SK-N-SH (cell line): ENCODE data around the gene TEAD1. TPM values are rescaled to one million over a fixed set of nuclear protein-coding genes. Genes with fewer than 3 reads are reported as not detected.

ENCODE experiments used
- CTCF ChIA-PET: fragments of 300-600, 350-600 bp; formaldehyde crosslinking; extraction: SDS; loops from one replicate; lab custom pipeline; 2021; lab: Yijun Ruan, JAX
- POLR2A ChIA-PET: fragments of 350-600 bp; sonication (Branson Sonifier 250); formaldehyde crosslinking; extraction: SDS; loops from one replicate; lab custom pipeline; 2020; ENCODE audit warnings: antibody characterized with exemption, inconsistent platforms; lab: Yijun Ruan, JAX
- DNase-seq: peaks from one replicate; pipeline ENCODE4 v3.0.0; 2012
- H2AFZ ChIP-seq: fragments of 200-600 bp; sonication (generic); 2 replicates; pipeline ENCODE4 v1.8.1; 2016; ENCODE audit warnings: antibody characterized with exemption, mild to moderate bottlenecking, low read depth
- H3F3A ChIP-seq: fragments of 200-600 bp; sonication (generic); replicated peaks from 2 replicates; pipeline ENCODE3; 2016; ENCODE audit warnings: antibody characterized with exemption, mild to moderate bottlenecking; ENCODE audit not compliant: insufficient read depth
- H3K27ac ChIP-seq, 2 experiments: fragments of 200-500 bp in 1 of 2; fragments of 200-600 bp in 1 of 2; sonication (Bioruptor generic) in 1 of 2; sonication (generic), shearing (Covaris generic) in 1 of 2; 2 replicates each; pipeline versions ENCODE4 v1.5.1 to v1.6.1; 2014 to 2016; ENCODE audit warnings: low read depth in 2 of 2, inconsistent platforms in 1 of 2, low read length in 1 of 2, mild to moderate bottlenecking in 1 of 2, mixed read lengths in 1 of 2
- H3K27me3 ChIP-seq: fragments of 200-600 bp; sonication (generic), shearing (Covaris generic); 2 replicates; pipeline ENCODE4 v1.6.1; 2016; ENCODE audit warnings: mixed run types; ENCODE audit not compliant: insufficient read depth
- H3K36me3 ChIP-seq, 2 experiments: fragments of 200-500 bp in 1 of 2; fragments of 200-600 bp in 1 of 2; sonication (Bioruptor generic) in 1 of 2; sonication (generic) in 1 of 2; replicated peaks in 1 of 2; 2 replicates each; pipeline versions ENCODE3 to v1.5.1; 2014 to 2016; ENCODE audit warnings: low read length in 1 of 2, mild to moderate bottlenecking in 1 of 2; ENCODE audit not compliant: insufficient read depth in 2 of 2, control insufficient read depth in 1 of 2
- H3K4me1 ChIP-seq, 2 experiments: fragments of 200-500 bp in 1 of 2; fragments of 200-600 bp in 1 of 2; sonication (Bioruptor generic) in 1 of 2; sonication (generic), shearing (Covaris generic) in 1 of 2; 2 replicates each; pipeline versions ENCODE4 v1.5.1 to v1.6.1; 2014 to 2016; ENCODE audit warnings: low read depth in 1 of 2, low read length in 1 of 2, mixed run types in 1 of 2; ENCODE audit not compliant: insufficient read depth in 2 of 2, control insufficient read depth in 1 of 2
- H3K4me2 ChIP-seq: fragments of 200-600 bp; sonication (generic), shearing (Covaris generic); 2 replicates; pipeline ENCODE4 v1.6.1; 2017; ENCODE audit warnings: mixed run types
- H3K4me3 ChIP-seq, 2 experiments: fragments of 200-500 bp in 1 of 2; fragments of 200-600 bp in 1 of 2; sonication (Bioruptor generic) in 1 of 2; sonication (generic), shearing (Covaris generic) in 1 of 2; 2 replicates each; pipeline versions ENCODE4 v1.5.1 to v1.8.1; 2014 to 2016; ENCODE audit warnings: low read depth in 2 of 2, inconsistent platforms in 1 of 2, low read length in 1 of 2, mild to moderate bottlenecking in 1 of 2, mixed read lengths in 1 of 2, moderate library complexity in 1 of 2
- H3K79me2 ChIP-seq: fragments of 200-600 bp; sonication (generic); 2 replicates; pipeline ENCODE4 v1.8.1; 2017; ENCODE audit warnings: mild to moderate bottlenecking; ENCODE audit not compliant: insufficient read depth
- H3K9ac ChIP-seq: fragments of 200-600 bp; sonication (generic); 2 replicates; pipeline ENCODE4 v1.6.1; 2017; ENCODE audit warnings: mixed run types
- H3K9me2 ChIP-seq: fragments of 200-600 bp; sonication (generic); 2 replicates; pipeline ENCODE4 v1.6.1; 2017; ENCODE audit warnings: mixed run types
- H3K9me3 ChIP-seq: fragments of 200-600 bp; sonication (generic); 2 replicates; pipeline ENCODE4 v1.6.1; 2017; ENCODE audit warnings: mixed run types, mild to moderate bottlenecking, moderate library complexity
- H4K20me1 ChIP-seq: fragments of 200-600 bp; sonication (generic); 2 replicates; pipeline ENCODE4 v1.6.1; 2017; ENCODE audit warnings: mild to moderate bottlenecking, mixed run types; ENCODE audit not compliant: insufficient read depth
- CHD2 ChIP-seq: fragments of 150-350 bp; IDR thresholded peaks from 2 replicates; pipeline ENCODE4 v1.6.1; 2018; ENCODE audit warnings: low read length; ENCODE audit not compliant: partially characterized antibody
- CTCF ChIP-seq: fragments of 200-600 bp; sonication (generic); IDR thresholded peaks from 2 replicates; pipeline ENCODE4 v1.6.1; 2017; ENCODE audit warnings: antibody characterized with exemption, mild to moderate bottlenecking, moderate library complexity
- EP300 ChIP-seq, 2 experiments: IDR thresholded peaks; 2 replicates each; pipeline versions ENCODE4 v1.4.0 to v1.6.1; 2012; ENCODE audit warnings: borderline replicate concordance in 1 of 2, low read depth in 1 of 2, low read length in 1 of 2
- FOSL2 ChIP-seq: IDR thresholded peaks from 2 replicates; pipeline ENCODE4 v1.4.0; 2012; ENCODE audit warnings: low read depth, mild to moderate bottlenecking, moderate library complexity, borderline replicate concordance
- FOXM1 ChIP-seq: IDR thresholded peaks from 2 replicates; pipeline ENCODE4 v1.4.0; 2012; ENCODE audit warnings: low read depth, mild to moderate bottlenecking
- GABPA ChIP-seq: IDR thresholded peaks from 2 replicates; pipeline ENCODE4 v1.4.0; 2012; ENCODE audit warnings: low read depth, mild to moderate bottlenecking
- GATA2 ChIP-seq: sonication (generic); formaldehyde crosslinking; IDR thresholded peaks from 2 replicates; pipeline ENCODE4 v1.5.0; 2020; ENCODE audit warnings: mild to moderate bottlenecking, missing genetic modification reagents
- IRF3 ChIP-seq: fragments of 150-350 bp; IDR thresholded peaks from 2 replicates; pipeline ENCODE4 v1.6.1; 2016; ENCODE audit warnings: mild to moderate bottlenecking, low read depth, low read length
- JUND ChIP-seq: IDR thresholded peaks from 2 replicates; pipeline ENCODE4 v1.4.0; 2012
- MEF2A ChIP-seq: IDR thresholded peaks from 2 replicates; pipeline ENCODE4 v1.4.0; 2012; ENCODE audit warnings: low read depth, borderline replicate concordance
- MXI1 ChIP-seq: IDR thresholded peaks from 2 replicates; pipeline ENCODE4 v1.6.1; 2012; ENCODE audit warnings: mild to moderate bottlenecking, low read depth, low read length, improper control_type of control experiment
- NFIC ChIP-seq: IDR thresholded peaks from 2 replicates; pipeline ENCODE4 v1.4.0; 2012; ENCODE audit warnings: borderline replicate concordance
- NRF1 ChIP-seq: IDR thresholded peaks from 2 replicates; pipeline ENCODE4 v1.6.1; 2012; ENCODE audit warnings: low read depth, mild to moderate bottlenecking, low read length
- PBX3 ChIP-seq: IDR thresholded peaks from 2 replicates; pipeline ENCODE4; 2012
- REST ChIP-seq: IDR thresholded peaks from 2 replicates; pipeline ENCODE4 v1.6.1; 2012; ENCODE audit warnings: mild to moderate bottlenecking, low read depth, low read length, moderate library complexity
- RFX5 ChIP-seq: IDR thresholded peaks from 2 replicates; pipeline ENCODE4 v1.6.1; 2012; ENCODE audit warnings: mild to moderate bottlenecking, improper control_type of control experiment, low read length
- SIN3A ChIP-seq: IDR thresholded peaks from 2 replicates; pipeline ENCODE4 v1.6.1; 2012; ENCODE audit warnings: low read depth, mild to moderate bottlenecking, low read length, moderate library complexity, borderline replicate concordance
- TEAD4 ChIP-seq: IDR thresholded peaks from 2 replicates; pipeline ENCODE4 v1.4.0; 2012; ENCODE audit warnings: mild to moderate bottlenecking, borderline replicate concordance; ENCODE audit not compliant: insufficient read depth
- USF1 ChIP-seq: IDR thresholded peaks from 2 replicates; pipeline ENCODE4 v1.4.0; 2012; ENCODE audit warnings: low read depth, borderline replicate concordance
- WGBS: methylation state at CpG from one replicate; pipeline ENCODE4 v1.1.6; 2017; ENCODE audit warnings: low lambda C conversion rate; 5-methylcytosine and 5-hydroxymethylcytosine counted together
- polyA plus RNA-seq, 3 experiments: library from polyadenylated mRNA; depleted of rRNA; stranded (reverse); fragments of >200 nt; gene quantifications; 2 replicates each; pipeline ENCODE4 v1.2.3, GENCODE V29; 2012

The TEAD1 gene
- polyA plus RNA-seq, 1 of the 3 experiments (the other 2 are of a cell fraction): 31.2 TPM

DNA sequence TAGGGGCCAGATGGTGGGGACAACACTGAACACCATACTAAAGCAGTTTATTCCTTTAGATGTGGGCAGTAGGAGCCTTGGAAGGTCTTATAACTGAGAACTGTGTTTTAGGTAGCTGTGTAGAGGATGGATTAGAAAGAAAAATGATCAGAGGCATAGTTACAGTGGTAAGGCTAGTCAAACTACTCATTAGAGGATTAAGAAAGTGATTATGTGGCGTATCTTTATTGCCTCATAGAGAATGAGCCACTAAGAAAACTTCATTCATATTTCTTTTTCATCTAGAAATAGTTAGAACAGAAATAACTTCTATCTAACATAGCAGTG is 179.1 kb downstream of the TEAD1 start:
- Histone ChIP-seq H2AFZ (no peak overlapping the region), H3K9ac (no peak overlapping the region), H3K4me2 (no peak overlapping the region), H3K9me3 (no peaks in the 10 kb centered on the region), H3K79me2 (peaks cover 94% of the 10 kb centered on the region), H3K36me3 (peaks cover 0 to 22% of the 10 kb centered on the region in 2 experiments), H3F3A (peaks cover 1% of the 10 kb centered on the region), H3K9me2 (no peaks in the 10 kb centered on the region), H3K27ac (no peak overlapping the region), H3K27me3 (no peaks in the 10 kb centered on the region), H3K4me1 (peaks cover 4 to 10% of the 10 kb centered on the region in 2 experiments; a peak in 2 of 4 replicates), H4K20me1 (peaks cover 77% of the 10 kb centered on the region), H3K4me3 (no peak overlapping the region)
- WGBS: 89% methylated on average over 1 of the region's 1 CpG
- no peak for DNase-seq
- TF ChIP-seq SIN3A (no peak), NRF1 (no peak), CHD2 (no peak), JUND (no peak), RFX5 (no peak), FOXM1 (no peak), NFIC (no peak)
- CTCF ChIA-PET: no interaction called here
- POLR2A ChIA-PET: no interaction called here

- no peaks in the 10 kb centered on the region for H3K27me3 ChIP-seq
- peaks cover 4 to 10% of the 10 kb centered on the region in 2 experiments; a peak in 2 of 4 replicates for H3K4me1 ChIP-seq
- ChIA-PET CTCF (no interaction called here), POLR2A (no interaction called here)
- peaks cover 73% of the 10 kb centered on the region for H4K20me1 ChIP-seq
- H3K9me3 ChIP-seq: no peaks in the 10 kb centered on the region
- H3F3A ChIP-seq: no peaks in the 10 kb centered on the region
- no peak overlapping the region for H2AFZ ChIP-seq
- no peak overlapping the region for H3K9ac ChIP-seq
- H3K79me2 ChIP-seq: peaks cover 94% of the 10 kb centered on the region
- H3K4me2 ChIP-seq: no peak overlapping the region
- 74% methylated on average over 7 of the region's 7 CpGs for WGBS
- no peak for DNase-seq
- H3K36me3 ChIP-seq: peaks cover 0 to 22% of the 10 kb centered on the region in 2 experiments
- H3K9me2 ChIP-seq: no peaks in the 10 kb centered on the region
- H3K27ac ChIP-seq: no peak overlapping the region; a peak in 1 of 4 replicates
- no peak overlapping the region for H3K4me3 ChIP-seq
- TF ChIP-seq PBX3 (no peak), GABPA (no peak), GATA2 (CRISPR knock-in tag) (no peak), TEAD4 (no peak), NRF1 (no peak), CTCF (no peak), EP300 (IDR thresholded peaks at IDR 0.05; ENCODE audit: borderline replicate concordance in 1 of 2, low read depth in 1 of 2, low read length in 1 of 2) (no peak), USF1 (no peak), NFIC (no peak), RFX5 (no peak), IRF3 (no peak), MEF2A (no peak), REST (no peak), FOSL2 (no peak), FOXM1 (no peak), CHD2 (no peak), MXI1 (no peak)
Observed at GRCh38 chr11:12853652-12854296, 179.6 kb downstream of the TEAD1 start.
